ENCODE measurements around the gene CPSF4L.
"Not testable (repeated sequence)": the region's sequence is repeated elsewhere in the genome, so short reads cannot be mapped to it uniquely, and the experiment has no call there.

CPSF4L gene

DNA sequence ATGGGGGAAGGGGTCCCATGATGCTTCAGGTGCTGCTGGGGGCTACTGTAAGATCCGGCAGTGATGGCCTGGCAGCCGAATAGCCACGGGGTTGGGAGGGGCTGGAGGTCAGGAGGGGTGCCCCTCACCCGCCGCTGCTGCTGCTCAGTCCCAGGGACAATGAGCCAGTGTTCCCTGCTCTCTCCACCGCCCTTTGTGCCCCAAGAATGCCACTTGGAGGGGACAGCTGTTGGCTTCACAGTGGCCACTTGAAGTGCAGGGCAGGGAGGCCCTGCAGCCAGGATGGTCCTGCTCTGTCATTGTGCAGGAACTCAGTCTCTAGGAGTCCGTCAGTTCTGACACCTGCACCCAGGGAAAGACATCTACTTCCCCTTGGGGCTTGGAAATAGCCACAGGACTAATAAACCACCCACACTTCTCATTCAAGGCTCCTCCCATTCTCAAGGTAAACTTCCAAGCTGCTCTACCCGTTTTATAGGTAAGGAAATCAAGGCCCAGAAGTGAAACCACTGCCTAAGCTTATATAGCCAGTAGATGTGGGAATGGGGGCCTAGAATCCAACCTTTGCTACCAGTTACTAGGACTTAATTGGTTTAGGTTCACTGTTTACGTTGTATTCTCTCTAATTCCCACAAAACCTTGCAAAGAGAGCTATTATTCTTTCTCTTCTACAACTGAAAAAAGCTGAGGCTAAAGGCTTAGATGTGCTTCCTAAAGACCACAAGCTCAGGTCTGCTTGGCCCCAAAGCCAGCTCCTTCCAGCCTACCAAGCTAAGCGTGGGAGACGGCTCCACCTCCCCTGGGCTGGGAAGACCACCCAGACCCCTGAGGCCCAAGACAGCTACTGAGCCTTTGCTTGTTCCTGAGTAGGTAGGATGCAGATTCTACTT lies 6.2 kb upstream of the CPSF4L start:
- no peak for DNase-seq (ENCODE audit: low spot score)

DNA sequence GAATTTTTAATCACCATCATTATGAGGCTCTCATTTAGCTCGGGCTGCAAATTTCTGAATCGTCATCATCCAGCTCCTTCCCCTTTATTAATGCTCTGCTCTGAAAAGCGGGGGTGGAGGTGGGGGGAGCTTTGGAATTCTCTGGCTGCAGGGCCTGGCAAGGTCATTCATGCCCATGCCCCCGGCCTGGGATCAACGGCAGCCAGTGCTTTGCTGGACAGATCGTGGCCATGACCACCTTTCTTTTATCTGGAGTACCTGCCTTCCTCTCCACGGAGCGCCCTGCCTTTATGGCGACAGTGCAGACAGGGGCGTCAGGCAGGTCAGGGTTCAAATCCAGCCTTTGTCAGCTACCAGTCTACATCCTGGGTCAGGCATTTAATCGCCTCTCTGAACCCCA lies 5.1 kb upstream of the CPSF4L start:
- DNase-seq (ENCODE audit: low spot score): no peak

DNA sequence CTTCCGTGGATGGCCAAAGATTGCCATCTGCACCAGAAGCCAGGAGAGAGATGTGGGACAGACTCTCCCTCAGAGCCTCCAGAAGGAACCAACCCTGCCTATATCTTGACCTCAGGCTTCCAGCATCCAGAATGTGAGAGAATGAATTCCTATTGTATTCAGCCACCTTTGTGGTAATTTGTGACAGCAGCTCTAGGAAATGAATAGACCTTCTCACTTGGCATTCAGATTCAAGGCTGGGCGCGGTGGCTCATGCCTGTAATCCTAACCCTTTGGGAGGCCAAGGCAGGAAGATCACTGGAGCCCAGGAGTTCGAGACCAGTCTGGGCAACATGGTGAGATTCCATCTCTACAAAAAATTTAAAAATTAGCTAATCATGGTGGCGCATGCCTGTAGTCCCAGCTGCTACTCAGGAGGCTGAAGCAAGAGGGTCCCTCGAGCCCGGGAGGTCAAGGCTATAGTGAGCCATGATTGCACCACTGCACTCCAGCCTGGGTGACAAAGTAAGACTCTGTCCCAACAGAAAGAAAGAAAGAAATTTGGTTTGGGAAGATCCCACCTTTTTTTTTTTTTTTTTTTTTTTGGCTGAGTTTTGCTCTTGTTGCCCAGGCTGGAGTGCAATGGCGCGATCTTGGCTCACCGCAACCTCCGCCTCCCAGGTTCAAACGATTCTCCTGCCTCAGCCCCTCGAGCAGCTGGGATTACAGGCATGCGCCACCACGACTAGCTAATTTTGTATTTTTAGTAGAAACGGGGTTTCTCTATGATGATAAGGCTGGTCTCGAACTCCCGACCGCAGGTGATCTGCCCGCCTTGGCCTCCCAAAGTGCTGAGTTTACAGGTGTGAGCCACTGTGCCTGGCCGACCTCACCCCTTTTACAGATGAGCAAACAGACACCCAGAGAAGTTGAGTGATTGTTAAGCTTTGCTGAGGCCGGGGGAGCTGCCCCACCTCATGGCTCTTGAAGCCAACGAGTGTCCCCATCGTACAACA lies 4.3 kb upstream of the CPSF4L start:
- DNase-seq (ENCODE audit: low spot score): no peak

DNA sequence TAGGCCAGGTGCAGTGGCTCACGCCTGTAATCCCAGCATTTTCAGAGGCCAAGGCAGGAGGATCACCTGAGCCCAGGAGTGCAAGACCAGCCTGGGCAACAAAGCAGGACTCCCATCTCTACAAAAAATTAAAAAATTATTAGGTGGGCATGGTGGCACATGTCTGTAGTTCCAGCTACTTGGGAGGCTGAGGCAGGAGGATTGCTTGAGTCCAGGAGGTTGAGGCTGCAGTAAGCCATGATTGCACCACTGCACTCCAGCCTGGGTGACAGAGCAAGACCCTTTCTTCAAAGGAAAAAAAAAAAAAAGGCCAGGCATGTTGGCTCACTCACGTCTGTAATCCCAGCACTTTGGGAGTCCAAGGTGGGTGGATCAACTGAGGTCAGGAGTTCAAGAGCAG lies 2.8 kb upstream of the CPSF4L start:
- DNase-seq (ENCODE audit: low spot score): not testable (repeated sequence)

DNA sequence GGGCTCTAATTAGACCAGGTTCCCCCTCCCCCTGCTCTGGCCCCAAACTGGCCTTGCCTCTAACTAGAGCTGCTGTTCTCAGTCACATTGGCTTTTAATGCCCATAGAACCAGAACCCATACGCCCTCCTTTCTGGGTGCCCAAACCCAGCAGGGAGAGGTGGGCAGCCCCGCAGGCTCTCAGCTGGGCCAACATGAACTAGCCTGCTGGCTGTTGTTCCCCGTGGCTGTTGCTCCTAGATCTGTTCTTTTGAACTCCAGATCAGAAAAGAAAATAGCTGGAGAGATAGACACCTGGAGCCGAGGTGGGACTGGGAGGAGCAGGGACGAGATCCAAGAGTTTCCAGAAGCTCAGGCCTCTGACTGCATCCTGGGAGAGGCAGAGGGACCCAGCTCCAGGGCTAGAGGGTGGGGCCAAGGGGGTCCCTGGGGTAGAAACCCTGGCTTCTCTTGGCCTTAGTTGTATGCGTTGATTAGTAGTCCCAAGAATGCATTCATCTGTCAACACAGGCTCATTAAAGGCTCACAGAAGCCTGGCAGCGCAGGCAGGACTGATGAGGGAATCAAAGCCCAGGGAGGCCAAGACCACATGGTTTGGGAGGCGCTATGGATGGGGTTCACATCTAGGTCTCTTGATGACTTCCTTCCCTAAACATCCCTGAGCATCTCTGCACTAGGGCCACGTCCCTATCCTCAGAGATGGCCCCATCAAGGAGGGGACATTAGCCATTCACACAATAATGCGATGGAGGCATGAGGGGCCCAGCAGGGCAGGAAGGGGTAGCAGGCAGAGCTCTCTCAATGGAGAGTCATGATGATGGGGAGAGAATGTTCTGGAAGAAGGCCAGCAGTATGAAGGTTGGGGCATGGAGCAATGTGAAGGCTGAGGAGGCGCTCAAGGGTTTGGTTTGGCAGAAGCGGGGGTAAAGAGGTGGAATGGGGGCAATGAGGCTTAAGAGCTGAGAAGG lies 1.3 kb upstream of the CPSF4L start:
- DNase-seq (ENCODE audit: low spot score): no peak

DNA sequence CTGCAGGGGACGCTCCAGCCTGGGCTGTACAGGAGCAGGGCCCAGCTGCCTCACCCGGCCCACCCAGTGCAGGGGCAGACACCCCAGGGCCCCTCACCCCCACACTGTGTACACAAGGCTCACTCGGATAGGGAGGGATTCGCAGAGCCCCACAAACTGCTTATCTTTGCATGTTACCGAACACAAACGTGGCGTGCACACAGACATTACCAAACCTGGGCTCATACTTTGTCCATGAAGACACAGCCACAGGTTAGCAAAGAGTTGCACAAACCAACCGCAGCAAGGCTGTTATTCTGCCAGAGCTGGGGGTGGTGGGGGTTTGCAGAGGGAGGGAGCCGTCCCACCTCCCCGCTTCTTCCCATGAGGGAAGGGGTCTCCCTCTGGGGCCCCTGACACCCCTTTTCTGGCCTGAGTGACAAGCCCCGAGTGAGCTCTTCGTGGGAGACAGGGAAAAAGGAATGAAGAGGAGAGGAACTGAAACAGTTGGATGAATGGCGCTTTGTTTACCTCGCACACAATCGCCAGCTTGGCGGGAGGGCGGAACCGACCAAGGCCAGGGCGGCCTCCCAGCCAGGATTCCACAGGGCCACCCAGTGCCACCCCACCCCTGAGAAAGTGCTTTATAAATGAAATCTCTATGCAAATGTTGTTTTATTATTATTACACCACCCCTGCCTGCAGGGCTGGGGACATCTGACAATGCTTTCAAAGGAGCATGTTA lies 434 bp upstream of the CPSF4L start:
- DNase-seq (ENCODE audit: low spot score): no peak

DNA sequence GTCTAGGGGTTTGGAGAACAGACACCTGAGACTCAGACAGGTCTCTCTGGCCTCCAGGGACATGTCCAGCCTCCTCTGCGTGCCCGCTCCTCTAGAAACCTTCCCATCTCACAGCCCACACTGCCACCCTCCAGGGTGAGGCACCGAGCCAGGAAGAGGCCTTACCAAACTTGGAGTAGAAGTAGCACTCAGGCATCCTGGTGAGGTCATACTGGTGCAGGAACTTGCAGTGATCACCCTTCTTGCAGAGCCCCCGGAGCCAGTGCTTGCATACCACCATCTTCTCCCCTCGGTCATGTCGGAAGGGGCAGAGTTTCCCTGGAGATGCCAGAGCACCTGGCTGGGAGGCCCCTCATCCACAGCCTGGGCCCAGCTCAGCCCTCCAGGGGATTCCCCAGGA lies 4.2 kb downstream of the CPSF4L start:
- DNase-seq (ENCODE audit: low spot score): peak; percentile 9

DNA sequence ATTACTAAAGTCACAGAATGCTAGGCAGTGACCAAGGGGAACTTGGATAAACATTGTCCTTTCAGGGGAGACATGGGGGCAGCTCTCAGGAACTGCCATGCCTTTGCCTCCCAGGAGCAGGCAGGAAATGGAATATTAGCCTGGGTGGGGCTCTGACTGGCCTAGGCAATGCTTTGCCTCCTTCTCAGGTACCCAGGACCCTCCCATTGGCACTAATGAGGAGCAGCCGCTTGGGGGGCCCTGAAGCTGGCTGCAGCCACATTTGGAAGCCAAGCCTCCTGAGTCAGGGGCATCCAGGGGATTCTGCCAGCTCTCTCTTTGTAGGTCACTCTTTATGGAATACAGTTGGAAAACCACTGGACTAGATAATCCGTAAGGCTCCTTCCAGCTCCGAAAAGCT lies 5.5 kb downstream of the CPSF4L start:
- no peak for DNase-seq (ENCODE audit: low spot score)

DNA sequence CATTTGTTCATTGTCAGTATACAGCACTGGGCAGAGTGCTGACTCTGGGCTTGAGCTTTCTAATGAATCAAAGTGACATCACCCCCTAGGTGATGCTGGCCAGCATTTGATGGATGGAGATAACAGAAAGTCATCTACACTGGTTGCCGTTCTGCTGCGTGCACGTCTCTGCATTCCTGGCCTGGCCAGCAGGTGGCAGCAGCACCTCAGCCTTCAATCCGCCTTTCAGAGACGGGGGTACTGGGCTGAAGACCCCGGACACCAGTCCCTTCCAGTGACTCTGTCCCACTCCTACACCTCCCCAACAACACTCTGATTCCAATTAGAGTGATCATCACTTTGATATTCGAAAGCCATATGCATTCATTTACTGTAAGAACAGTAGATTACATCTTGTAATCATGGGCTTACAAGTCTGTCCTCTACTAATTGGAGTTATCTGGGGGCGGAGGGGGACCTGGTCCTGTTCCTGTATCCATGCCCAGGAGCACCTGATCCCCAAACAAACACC lies 6.0 kb downstream of the CPSF4L start:
- DNase-seq (ENCODE audit: low spot score): peak; percentile 79

DNA sequence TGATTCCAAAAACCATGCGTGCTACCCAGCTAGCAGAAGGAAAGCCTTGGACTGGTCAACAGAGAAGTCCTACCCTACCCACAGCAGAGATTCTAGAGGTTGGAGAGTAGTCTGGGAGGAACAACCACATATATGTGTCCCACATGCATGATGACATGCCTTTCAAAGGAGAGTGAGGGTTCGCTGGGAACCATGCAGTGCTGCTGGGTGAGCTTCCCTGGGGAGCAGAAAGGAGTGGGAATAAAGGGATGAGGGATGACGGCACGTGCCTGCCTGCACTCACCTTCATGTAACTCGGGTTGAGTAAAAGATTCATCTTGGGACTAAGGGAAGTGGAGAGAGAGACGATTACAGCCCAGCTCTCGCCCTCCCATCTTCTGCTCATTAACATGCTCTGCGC lies 9.8 kb downstream of the CPSF4L start:
- DNase-seq (ENCODE audit: low spot score): no peak

DNA sequence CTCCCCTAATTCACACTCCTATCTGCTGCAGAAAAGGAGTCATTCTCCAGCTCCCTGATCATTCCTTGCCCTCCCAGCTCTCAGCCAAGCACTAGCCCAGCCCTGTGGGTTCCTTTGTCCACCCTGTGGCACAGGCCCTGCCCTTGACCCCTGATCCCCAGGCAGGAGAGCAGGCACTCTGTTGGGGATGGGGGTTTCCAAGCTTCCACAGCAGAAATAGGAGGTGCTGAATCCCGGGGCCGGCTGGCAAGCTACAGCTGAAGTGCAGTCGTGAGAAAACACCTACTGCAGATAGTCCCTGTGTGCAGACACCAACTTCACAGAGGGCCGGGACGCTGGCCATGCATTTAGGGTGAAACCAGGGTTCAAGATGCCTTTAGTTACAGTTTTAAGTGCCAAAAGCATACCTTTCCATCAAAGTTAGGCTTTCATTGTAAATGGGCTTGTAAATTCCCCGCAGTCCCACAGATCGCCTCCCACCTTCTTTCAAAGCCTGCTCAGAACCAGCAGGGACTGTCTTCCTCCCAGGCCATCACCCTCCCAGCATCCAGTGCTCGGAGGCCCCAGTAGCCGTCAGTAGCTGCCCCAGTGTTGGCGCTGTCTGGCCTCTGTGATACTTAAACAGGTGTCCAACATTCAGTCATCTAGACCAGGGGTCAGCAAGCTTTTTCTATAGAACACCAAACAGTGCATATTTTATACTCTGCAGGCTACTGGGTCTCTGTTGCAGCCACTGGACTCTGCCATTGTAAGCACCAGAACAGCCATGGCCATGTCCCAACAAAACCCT lies 10.6 kb downstream of the CPSF4L start:
- no peak for DNase-seq (ENCODE audit: low spot score)

DNA sequence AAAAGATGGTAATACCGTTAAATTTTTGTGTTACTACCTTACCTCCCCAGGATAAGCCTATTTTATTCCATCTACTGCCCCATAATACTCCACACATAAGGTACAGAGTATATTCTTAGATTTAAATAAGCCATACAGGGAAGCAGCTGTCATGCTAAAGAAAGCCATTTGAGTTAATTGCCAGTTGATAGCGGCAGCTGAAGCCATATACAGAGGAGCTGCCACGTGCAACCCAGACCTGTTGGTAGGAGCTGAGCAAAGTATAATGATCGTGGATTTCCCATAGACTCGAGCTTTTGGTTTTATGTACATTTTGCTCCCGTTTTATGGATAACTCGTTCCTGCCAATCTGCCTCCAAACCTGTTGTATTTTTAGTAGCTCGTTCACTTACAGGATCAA lies 12.0 kb downstream of the CPSF4L start:
- no peak for DNase-seq (ENCODE audit: low spot score)

DNA sequence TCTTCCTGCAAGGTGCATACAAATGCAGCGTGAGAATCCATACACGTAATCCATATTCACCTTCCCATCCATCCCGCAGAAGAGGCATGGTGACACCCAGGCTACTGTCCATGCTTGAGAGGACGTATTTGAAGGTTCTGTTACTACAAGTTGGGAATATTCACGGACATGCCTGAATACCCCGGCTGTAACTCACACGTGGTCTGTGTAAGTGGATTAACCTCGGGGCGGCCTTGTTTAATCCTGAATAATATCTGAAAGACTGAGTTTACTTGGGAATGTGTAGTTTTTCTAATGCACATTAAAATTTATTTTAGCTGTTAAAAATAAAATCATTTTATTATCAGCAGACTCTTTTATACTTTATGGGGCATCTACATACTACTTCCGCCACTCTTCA lies 13.1 kb downstream of the CPSF4L start:
- DNase-seq (ENCODE audit: low spot score): no peak

DNA sequence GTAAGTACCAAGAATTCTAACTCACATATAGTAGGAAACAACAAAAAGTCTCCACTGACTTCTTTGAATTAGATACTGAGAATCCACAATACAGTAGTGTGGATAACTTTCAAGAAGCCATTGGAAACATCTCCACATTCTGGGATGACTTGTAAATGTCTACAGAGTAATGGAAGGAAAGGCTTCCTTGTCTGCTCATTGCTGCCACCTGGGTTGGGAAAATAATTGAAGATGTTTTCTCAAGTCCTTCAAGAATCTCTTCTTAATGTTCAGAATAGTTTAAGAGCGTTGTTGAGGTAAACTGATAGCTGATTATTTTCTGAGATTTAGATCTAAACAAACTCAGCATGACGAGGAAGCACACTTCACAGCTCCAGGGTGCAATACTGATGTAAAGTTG lies 14.0 kb downstream of the CPSF4L start:
- DNase-seq (ENCODE audit: low spot score): no peak

DNA sequence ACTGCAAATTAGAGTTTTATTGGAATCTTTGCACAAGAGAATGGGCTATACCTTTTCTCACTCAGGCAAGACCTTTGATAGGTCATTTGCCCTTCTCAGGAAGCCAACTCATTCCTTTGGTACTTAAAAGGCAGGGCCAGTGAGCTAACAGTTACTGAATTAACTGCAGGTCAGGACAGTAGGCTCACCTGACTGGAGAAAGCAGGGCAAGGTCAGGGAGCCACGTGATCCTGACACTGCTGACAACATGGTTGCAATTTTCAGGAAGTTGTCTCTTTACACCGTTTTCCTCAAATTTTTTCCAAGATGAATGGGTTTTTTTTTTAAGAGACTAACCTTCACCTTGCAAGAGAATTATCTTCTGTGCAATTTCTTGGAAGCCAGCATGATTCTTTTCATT lies 21.1 kb downstream of the CPSF4L start:
- peak; percentile 56 for DNase-seq (ENCODE audit: low spot score)

DNA sequence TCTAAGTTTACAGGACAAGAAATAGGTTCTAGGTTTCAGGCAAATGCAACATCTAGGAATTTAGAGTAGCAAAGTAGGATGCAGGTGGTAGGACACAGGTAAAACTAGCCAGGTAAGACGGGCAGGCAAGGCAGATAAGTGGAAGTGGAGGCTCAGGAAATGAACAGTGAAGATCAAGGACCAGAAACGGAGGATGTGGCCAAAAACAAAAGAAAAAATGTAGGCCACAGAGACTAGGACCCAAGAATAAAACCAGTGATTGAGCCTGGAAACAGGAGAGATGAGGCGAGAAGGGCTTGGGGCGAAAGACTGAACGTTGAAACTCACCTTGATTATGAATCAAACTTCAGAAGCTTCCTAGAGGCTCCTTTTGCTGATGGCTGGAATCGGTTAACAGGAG lies 24.0 kb downstream of the CPSF4L start:
- no peak for DNase-seq (ENCODE audit: low spot score)

DNA sequence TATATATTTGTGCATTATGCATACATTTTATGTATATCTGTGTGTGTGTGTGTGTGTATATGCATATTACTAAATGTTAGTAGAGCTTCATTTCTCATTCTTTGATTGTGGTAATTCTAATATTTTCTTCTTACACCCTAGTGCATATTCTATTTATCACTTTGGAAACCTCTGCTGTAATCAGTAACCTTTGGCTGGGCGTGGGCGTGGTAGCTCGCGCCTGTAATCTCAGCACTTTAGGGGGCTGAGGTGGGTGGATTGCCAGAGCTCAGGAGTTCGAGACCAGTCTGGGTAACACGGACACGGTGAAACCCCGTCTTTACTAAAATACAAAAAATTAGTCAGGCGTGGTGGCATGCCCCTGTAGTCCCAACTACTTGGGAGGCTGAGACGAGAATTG lies 26.9 kb downstream of the CPSF4L start:
- no peak for DNase-seq (ENCODE audit: low spot score)

DNA sequence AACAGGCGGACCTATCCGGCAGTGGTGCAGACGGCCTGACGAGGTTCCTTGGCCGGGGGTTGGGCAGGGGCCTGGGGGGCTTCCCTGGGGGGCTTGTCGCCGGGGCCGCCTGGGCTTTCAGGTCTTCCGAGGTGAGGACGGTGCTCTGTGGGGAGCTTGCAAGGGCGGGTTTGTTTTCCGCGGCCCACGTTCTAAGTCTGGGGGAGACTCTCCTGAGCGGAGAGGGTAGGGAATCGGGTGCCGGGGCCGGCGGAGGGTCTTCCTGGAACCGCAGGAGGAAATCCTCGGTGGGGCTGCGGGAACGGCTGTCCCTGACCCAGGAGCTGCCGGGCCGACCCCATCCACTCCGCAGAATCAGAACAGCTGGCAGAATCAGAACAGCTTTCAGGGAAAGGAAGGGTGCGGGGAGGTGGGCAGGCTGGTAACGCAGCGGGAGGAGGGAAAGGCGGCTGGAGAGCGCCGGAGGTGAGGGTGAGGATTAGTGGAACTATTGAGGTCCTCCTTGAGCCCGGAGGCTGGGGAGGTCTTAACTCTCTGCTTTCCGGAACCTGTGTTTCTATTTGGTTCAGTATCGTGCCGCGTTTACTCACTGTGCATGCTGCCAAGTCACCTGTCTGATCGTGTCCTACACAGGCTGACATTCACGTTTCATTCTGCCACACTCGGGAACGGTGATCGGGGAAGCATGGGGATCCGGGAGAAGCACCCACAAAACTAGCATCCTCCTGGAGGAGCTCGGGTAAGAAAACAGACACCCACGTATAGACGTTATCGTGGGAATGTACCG lies 28.9 kb downstream of the CPSF4L start:
- DNase-seq (ENCODE audit: low spot score): peak; percentile 47
